22Rv1 (cell line): Measurements from ENCODE around the gene KCNN2.

ENCODE experiments used
- CTCF ChIP-seq: fragments of 450-650 bp; IDR thresholded peaks from 2 replicates; pipeline ENCODE4 v1.5.1; 2017; ENCODE audit warnings: mild to moderate bottlenecking
- ZFX ChIP-seq: fragments of 450-650 bp; IDR thresholded peaks from 2 replicates; pipeline ENCODE4 v1.6.1; 2017; ENCODE audit warnings: antibody characterized with exemption, borderline replicate concordance

- TF ChIP-seq CTCF (no peak), ZFX (no peak)
Measured at GRCh38 chr5:114467171-114467570, 105.3 kb downstream of the KCNN2 start.
